Measurements from ENCODE around the gene FBRSL1. TPM values are rescaled to one million over a fixed set of nuclear protein-coding genes. Genes with fewer than 3 reads are reported as not detected.

Gene FBRSL1
- total and polyA plus RNA-seq, 2 donors (not counting 1 experiment from before 2014, with no cell fraction given): 62.6 to 112 TPM

DNA sequence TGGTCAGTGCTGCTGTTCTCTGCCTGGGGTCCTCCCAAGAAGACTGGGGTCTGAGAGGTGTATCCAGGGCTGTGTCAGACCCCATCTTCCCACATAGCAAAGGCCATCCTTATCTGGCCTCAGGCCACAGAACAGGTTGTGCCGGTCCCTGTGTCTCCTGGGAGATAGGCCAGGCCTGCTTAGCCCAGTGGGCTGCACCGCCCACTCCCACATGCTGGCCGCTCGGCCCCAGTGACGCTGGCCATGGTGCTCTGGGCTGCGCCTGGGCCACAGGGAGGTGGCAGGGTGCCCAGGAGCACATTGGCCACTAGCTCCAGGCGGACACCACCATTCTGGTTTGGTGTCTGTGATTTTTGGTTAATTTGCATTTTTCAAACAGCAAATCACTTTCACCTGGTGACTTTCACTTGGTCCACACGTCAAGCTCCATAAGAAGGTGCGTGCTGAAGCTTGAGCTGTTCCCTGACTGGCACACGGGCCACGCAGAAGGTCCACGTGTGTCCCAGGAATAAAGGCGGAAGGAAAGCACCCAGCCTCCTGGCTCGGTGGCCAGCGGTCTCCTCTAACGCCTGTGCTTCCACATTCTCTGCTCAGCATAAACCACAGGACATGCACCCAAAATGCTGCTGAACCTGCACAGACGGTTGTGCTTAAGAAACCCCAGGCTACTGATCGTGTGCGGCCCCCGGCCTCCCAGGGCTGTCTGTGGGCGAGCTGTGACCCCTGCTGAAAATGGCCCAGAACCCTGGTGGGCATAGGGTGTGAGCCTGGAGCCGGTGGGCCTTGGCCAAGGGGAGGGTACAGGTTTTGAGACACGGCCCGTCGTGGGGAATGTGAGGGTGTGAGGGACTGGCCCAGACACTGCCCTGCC lies 4.6 kb downstream of the FBRSL1 start:
- Histone ChIP-seq H3K27ac (ENCODE audit: low read length in 2 of 2) (no peak overlapping the region), H3K9ac (ENCODE audit: low read length) (no peak overlapping the region), H4K20me1 (ENCODE audit: control insufficient read depth, insufficient read depth, low read length, poor library complexity, severe bottlenecking) (peaks cover 89% of the 10 kb centered on the region)

More for the DNA sequence above, 4.6 kb downstream of the FBRSL1 start:
- DNase-seq (no peak), ATAC-seq (ENCODE audit: low read depth) (no peak)
- peaks cover 59% of the 10 kb centered on the region for H3K4me1 Mint-ChIP-seq
- WGBS (ENCODE audit: insufficient coverage): 82% methylated on average over 18 of the region's 25 CpGs
- H3K27me3 ChIP-seq (replicated peaks in 1 of 4; ENCODE audit: control extremely low read depth in 1 of 4, control insufficient read depth in 3 of 4, insufficient read depth in 4 of 4, low read length in 3 of 4): no peaks in the 10 kb centered on the region
- H3K4me3 Mint-ChIP-seq: peak overlapping the region; percentile 41
- peaks cover 0 to 19% of the 10 kb centered on the region in 2 experiments for H3K36me3 ChIP-seq (replicated peaks in 1 of 2; ENCODE audit: control extremely low read depth in 1 of 2, control insufficient read depth in 1 of 2, extremely low read depth in 1 of 2, insufficient read depth in 2 of 2, low read length in 1 of 2)
- TF ChIP-seq EZH2 (IDR thresholded peaks at IDR 0.05; ENCODE audit: borderline replicate concordance, insufficient read depth, low read depth, low read length, poor library complexity, severe bottlenecking): no peak
- TF ChIP-seq CTCF (IDR thresholded peaks at IDR 0.05): no peak
- no peaks in the 10 kb centered on the region for H3K27me3 Mint-ChIP-seq
- peaks cover 90% of the 10 kb centered on the region for H3K79me2 ChIP-seq (ENCODE audit: control insufficient read depth, insufficient read depth, low read length)
- ChIA-PET CTCF (no interaction called here), POLR2A (no interaction called here)
- no peak overlapping the region for H3K27ac Mint-ChIP-seq
- H3K9me3 Mint-ChIP-seq (ENCODE audit: insufficient read depth): no peaks in the 10 kb centered on the region
- no peaks in the 10 kb centered on the region for H3K9me3 ChIP-seq (ENCODE audit: control extremely low read depth in 1 of 3, control insufficient read depth in 2 of 3, insufficient read depth in 1 of 3, low read length in 2 of 3)
- no peak overlapping the region for H3K4me3 ChIP-seq (ENCODE audit: control extremely low read depth in 1 of 5, extremely low read depth in 1 of 5, insufficient read depth in 1 of 5, low read depth in 2 of 5, low read length in 4 of 5)
- peaks cover 27 to 81% of the 10 kb centered on the region in 2 donors for H3K4me1 ChIP-seq (ENCODE audit: control insufficient read depth in 2 of 2, insufficient read depth in 2 of 2, low read length in 2 of 2)
- no peak overlapping the region for H2AFZ ChIP-seq (ENCODE audit: insufficient read depth, low read depth, low read length, poor library complexity, severe bottlenecking)
- no peak overlapping the region for H3K4me2 ChIP-seq (replicated peaks; ENCODE audit: low read depth, low read length, poor library complexity, severe bottlenecking)
- intact Hi-C loops (cut with micrococcal nuclease): no loop called here
